ENCODE measurements around the gene POSTN. TPM values are rescaled to one million over a fixed set of nuclear protein-coding genes. Genes with fewer than 3 reads are reported as not detected.

The POSTN gene
- total and polyA plus RNA-seq, 2 of the 4 experiments (the other 2 are of a cell fraction) = 32.6 to 44.7 TPM

- H3K56ac ChIP-seq (ENCODE audit: extremely low read depth, insufficient read depth, low read length) = no peak overlapping the region; the same call in 1 of the 2 replicates
- peak overlapping the region; percentile 61; the same call in 1 of the 2 replicates for H4K5ac ChIP-seq (ENCODE audit: low read depth, low read length)
- peaks cover 2% of the 10 kb centered on the region; the same call in 1 of the 2 replicates for H3K4me1 ChIP-seq (ENCODE audit: control insufficient read depth, insufficient read depth, low read length)
- no peak overlapping the region for H3K9ac ChIP-seq (ENCODE audit: low read depth, low read length)
- CTCF ChIA-PET = interaction anchor here (0.5 to 0.6 kb wide), 2 partner anchors 10 to 62 kb away, joined by 3 read pairs; no protein-coding TSS in a partner anchor
- H3K27me3 ChIP-seq (ENCODE audit: control insufficient read depth, insufficient read depth, low read length) = no peaks in the 10 kb centered on the region
- peak overlapping the region; percentile 51; the same call in 1 of the 2 replicates for H3K4me2 ChIP-seq (ENCODE audit: low read depth, low read length)
- DNase-seq (peak; percentile 89), ATAC-seq (ENCODE audit: low read depth) (peak; percentile 88)
- WGBS, 2 experiments (ENCODE audit: extremely low coverage in 2 of 2, insufficient read length in 1 of 2) = no CpG with 5 or more reads among the region's 3 CpGs
- H3K4ac ChIP-seq (ENCODE audit: low read depth, low read length) = no peak overlapping the region
- H2BK5ac ChIP-seq (ENCODE audit: low read depth, low read length, poor library complexity, severe bottlenecking) = peak overlapping the region; percentile 86
- H3K18ac ChIP-seq (ENCODE audit: low read depth, low read length) = peak overlapping the region; percentile 71; the same call in 1 of the 2 replicates
- no peak overlapping the region for H2AK9ac ChIP-seq (replicated peaks; ENCODE audit: low read depth, low read length, poor library complexity)
- H2BK15ac ChIP-seq (ENCODE audit: low read depth, low read length) = no peak overlapping the region
- H4K91ac ChIP-seq (ENCODE audit: insufficient read depth, low read depth, low read length) = no peak overlapping the region
- peak overlapping the region in 1 of 2 experiments; percentile 60; a peak in 1 of 4 replicates for H4K8ac ChIP-seq (ENCODE audit: low read depth in 2 of 2, low read length in 2 of 2)
- no peak overlapping the region for H2AFZ ChIP-seq (replicated peaks; ENCODE audit: low read length, poor library complexity)
- peak overlapping the region; percentile 2; the same call in 1 of the 2 replicates for H2BK20ac ChIP-seq (ENCODE audit: low read depth, low read length)
- H2AK5ac ChIP-seq (ENCODE audit: low read depth, low read length) = no peak overlapping the region
- no peak overlapping the region for H3K27ac ChIP-seq (ENCODE audit: insufficient read depth, low read length)
- dilution Hi-C loops (cut with HindIII; ENCODE audit: low sequenced_read_pairs, unreplicated experiment) (no loop called here), in situ Hi-C loops (cut with MboI; ENCODE audit: low sequenced_read_pairs) (no loop called here), intact Hi-C loops (cut with micrococcal nuclease) (no loop called here)
- no peaks in the 10 kb centered on the region for H4K20me1 ChIP-seq (ENCODE audit: insufficient read depth, low read length)
- H3K23ac ChIP-seq (ENCODE audit: low read depth, low read length) = no peak overlapping the region
- H3K36me3 ChIP-seq (ENCODE audit: control insufficient read depth, insufficient read depth, low read length) = no peaks in the 10 kb centered on the region
- H3K9me1 ChIP-seq (ENCODE audit: insufficient read depth, low read length) = no peaks in the 10 kb centered on the region
- BruUV-seq (replicated peaks) = no TSS peak
- H2BK120ac ChIP-seq (ENCODE audit: low read depth, low read length) = peak overlapping the region; percentile 39; the same call in 1 of the 2 replicates
- no peaks in the 10 kb centered on the region for H3K9me3 ChIP-seq (ENCODE audit: control insufficient read depth, insufficient read depth, low read length)
- TF ChIP-seq SMC3 (IDR thresholded peaks at IDR 0.05; ENCODE audit: low read depth, low read length) (no peak), CEBPB (IDR thresholded peaks at IDR 0.05; ENCODE audit: low read depth, low read length) (no peak), MXI1 (IDR thresholded peaks at IDR 0.05; ENCODE audit: borderline replicate concordance, low read depth, low read length) (no peak), BHLHE40 (IDR thresholded peaks at IDR 0.05; ENCODE audit: low read depth, low read length) (no peak), FOS (IDR thresholded peaks at IDR 0.05; ENCODE audit: low read depth, low read length) (peak; percentile 19; the same call in 1 of the 2 replicates)
- POLR2A ChIA-PET (ENCODE audit: unreplicated experiment) = interaction anchor here (0.6 kb wide), 2 partner anchors 92 to 358 kb away, joined by 3 read pairs; no protein-coding TSS in a partner anchor
- 0 out of 2 replicates have a peak overlapping the region, but pooled peaks have one; percentile 33 for H3K14ac ChIP-seq (replicated peaks; ENCODE audit: low read depth, low read length)
- H3K4me3 ChIP-seq (ENCODE audit: insufficient read depth, low read depth, low read length) = no peak overlapping the region
- H3K79me1 ChIP-seq (ENCODE audit: low read depth in 1 of 2, low read length in 2 of 2) = no peaks in the 10 kb centered on the region
Observed at GRCh38 chr13:37539976-37540605, 58.5 kb downstream of the POSTN start.
